Measurements from ENCODE around the gene NEU3. TPM values are rescaled to one million over a fixed set of nuclear protein-coding genes. Genes with fewer than 3 reads are reported as not detected.
A peak's percentile ranks its signal among the peaks of the same experiment; 100 is the strongest.
"Not testable (repeated sequence)": the region's sequence is repeated elsewhere in the genome, so short reads cannot be mapped to it uniquely, and the experiment has no call there.

Gene NEU3
- polyA plus RNA-seq, 3 donors from 2014 or later, result 1.5 to 4.6 (median 2.0) TPM

DNA sequence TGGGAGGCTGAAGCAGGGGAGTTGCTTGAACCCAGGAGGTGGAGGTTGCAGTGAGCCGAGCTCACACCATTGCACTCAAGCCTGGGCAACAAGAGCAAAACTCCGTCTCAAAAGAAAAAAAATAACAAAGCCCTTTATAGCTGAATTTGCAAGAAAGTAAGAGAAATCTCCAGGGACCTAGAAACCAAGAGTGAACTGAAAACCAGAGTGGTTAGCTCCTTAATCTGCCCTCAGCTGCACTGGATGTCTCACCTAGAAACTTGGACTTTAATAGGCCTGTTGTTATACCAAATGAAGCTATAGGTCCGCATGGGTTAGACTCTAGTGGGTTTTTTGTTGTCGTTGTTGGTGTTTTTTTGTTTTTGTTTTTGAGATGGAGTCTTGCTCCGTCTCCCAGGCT is 4.1 kb downstream of the NEU3 start:
- Mint-ChIP-seq H3K9me3 (no peaks in the 10 kb centered on the region), H3K36me3 (peaks cover 0 to 22% (median 0%) of the 10 kb centered on the region in 3 donors), H3K27me3 (ENCODE audit: low read depth in 3 of 3) (peaks cover 0 to 4% (median 3%) of the 10 kb centered on the region in 3 donors)

DNA sequence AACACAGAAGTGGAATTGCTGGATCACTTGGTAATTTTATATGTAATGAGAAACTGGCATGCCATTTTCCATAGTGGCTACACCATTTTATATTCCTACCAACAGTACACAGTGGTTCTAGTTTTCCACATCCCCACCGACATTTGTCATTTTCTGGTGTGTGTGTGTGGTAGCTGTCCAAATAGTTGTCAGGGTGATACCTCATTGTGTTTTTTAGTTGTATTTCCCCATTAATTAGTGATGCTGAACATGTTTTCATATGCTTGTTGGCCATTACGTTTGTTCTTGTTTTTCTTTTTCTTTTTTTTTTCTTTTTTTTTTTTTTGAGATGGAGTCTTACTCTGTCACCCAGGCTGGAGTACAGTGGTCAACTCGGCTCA is 12.2 kb downstream of the NEU3 start:
- H3K9me3 Mint-ChIP-seq, result no peaks in the 10 kb centered on the region
- H3K27me3 Mint-ChIP-seq (ENCODE audit: low read depth in 3 of 3), result peaks cover 0 to 1% (median 0%) of the 10 kb centered on the region in 3 donors
- no peak overlapping the region for H3K27ac Mint-ChIP-seq
- H3K4me1 Mint-ChIP-seq, result no peaks in the 10 kb centered on the region
- H3K36me3 Mint-ChIP-seq, result peaks cover 4 to 24% (median 19%) of the 10 kb centered on the region in 3 donors
- DNase-seq, result no peak
- no peak overlapping the region for H3K4me3 Mint-ChIP-seq

More for the DNA sequence above, 4.1 kb downstream of the NEU3 start:
- no peak for DNase-seq
- Mint-ChIP-seq H3K27ac (no peak overlapping the region), H3K4me1 (peaks cover 33% of the 10 kb centered on the region in 2 donors), H3K4me3 (no peak overlapping the region)

DNA sequence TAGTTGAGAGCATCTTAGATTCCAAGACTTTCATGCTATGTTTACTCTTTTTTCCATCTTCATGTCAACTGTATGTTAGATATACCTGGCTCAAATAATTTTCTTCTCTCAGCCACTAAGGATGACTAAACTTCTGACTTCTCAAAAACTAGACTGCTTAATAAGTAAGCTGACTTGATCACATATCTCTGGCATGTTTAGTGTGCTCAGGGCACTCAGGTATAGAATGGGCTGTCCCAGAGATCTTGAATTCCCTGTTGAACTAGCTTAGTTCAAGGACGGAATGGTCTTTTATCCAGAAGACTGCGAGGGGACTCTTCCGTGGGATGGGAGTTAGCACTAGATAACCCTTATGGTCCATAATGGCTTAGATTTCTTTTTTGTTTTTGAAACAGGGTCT is 13.0 kb downstream of the NEU3 start:
- DNase-seq, result no peak
- H3K4me3 Mint-ChIP-seq, result no peak overlapping the region
- H3K36me3 Mint-ChIP-seq, result peaks cover 4 to 24% (median 19%) of the 10 kb centered on the region in 3 donors

DNA sequence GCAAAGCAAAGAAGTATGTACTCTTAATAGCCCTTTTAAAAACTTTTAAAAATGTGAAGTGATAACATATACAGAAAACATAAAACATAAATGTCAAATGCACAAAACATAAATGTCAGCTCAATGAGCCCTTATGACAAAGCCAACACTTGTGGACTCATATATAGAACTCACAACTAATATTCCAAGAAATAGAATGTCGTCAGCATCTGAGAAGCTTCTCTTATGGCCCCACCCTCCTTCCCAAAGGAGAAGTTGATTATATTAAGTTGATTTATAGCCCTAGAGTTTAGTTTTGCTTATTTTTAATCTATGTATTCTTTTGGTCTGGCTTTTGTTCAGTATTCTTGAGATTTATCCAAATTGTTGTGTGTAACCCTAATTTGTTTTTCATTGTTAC is 13.8 kb downstream of the NEU3 start:
- Mint-ChIP-seq H3K9me3 (no peaks in the 10 kb centered on the region), H3K4me1 (no peaks in the 10 kb centered on the region), H3K36me3 (peaks cover 12 to 31% (median 26%) of the 10 kb centered on the region in 3 donors), H3K27me3 (ENCODE audit: low read depth in 3 of 3) (peaks cover 0 to 1% (median 0%) of the 10 kb centered on the region in 3 donors), H3K4me3 (no peak overlapping the region), H3K27ac (no peak overlapping the region)
- DNase-seq, result no peak

More for the DNA sequence above, 13.0 kb downstream of the NEU3 start:
- H3K27ac Mint-ChIP-seq, result no peak overlapping the region
- no peaks in the 10 kb centered on the region for H3K4me1 Mint-ChIP-seq
- peaks cover 0 to 1% (median 0%) of the 10 kb centered on the region in 3 donors for H3K27me3 Mint-ChIP-seq (ENCODE audit: low read depth in 3 of 3)
- H3K9me3 Mint-ChIP-seq, result no peaks in the 10 kb centered on the region

DNA sequence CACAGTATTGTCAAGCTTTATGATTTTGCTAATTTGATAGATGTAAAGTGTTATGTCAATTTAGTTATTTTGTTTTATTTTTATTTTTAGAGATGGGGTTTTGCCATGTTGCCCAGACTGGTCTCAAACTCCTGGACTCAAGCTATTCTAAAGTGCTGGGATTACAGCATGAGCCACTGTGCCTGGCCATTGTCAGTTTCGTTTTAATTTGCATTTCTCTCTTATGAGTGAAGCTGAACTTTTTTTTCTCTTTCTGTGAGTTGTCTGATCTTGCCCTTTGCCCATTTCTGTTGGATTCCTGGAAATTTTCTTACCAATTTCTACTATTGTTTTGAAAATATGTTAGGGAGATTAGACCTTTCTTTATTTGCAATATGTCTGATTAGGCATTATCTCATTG is 15.5 kb downstream of the NEU3 start:
- Mint-ChIP-seq H3K27me3 (ENCODE audit: low read depth in 3 of 3) (peaks cover 1 to 2% (median 2%) of the 10 kb centered on the region in 3 donors), H3K36me3 (peaks cover 12 to 31% (median 27%) of the 10 kb centered on the region in 3 donors), H3K9me3 (no peaks in the 10 kb centered on the region), H3K27ac (no peak overlapping the region), H3K4me1 (no peaks in the 10 kb centered on the region), H3K4me3 (no peak overlapping the region)
- no peak for DNase-seq

DNA sequence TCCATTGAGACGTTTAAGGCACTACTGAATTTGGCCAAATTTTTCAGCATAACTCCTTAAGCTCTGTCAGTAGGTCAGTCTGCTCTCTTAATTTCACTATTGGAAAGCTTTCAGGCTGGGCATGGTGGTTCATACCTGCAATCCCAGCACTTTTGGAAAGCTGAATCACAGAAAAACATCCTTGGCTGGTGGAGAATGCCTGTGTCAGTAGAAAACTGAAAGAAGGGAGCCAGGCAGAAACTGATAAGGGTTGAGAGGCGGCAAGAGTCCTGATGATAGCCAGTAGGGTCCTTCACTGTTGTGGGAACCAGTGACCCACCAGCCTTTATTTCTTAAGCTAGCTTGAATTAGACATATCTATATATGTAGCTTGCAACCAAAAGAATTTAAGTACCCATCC is 22.6 kb downstream of the NEU3 start:
- Mint-ChIP-seq H3K9me3 (no peaks in the 10 kb centered on the region), H3K27me3 (ENCODE audit: low read depth in 3 of 3) (peaks cover 0 to 2% (median 2%) of the 10 kb centered on the region in 3 donors), H3K36me3 (peaks cover 12 to 33% (median 16%) of the 10 kb centered on the region in 3 donors), H3K27ac (no peak overlapping the region), H3K4me3 (no peak overlapping the region), H3K4me1 (no peaks in the 10 kb centered on the region)
- no peak for DNase-seq

DNA sequence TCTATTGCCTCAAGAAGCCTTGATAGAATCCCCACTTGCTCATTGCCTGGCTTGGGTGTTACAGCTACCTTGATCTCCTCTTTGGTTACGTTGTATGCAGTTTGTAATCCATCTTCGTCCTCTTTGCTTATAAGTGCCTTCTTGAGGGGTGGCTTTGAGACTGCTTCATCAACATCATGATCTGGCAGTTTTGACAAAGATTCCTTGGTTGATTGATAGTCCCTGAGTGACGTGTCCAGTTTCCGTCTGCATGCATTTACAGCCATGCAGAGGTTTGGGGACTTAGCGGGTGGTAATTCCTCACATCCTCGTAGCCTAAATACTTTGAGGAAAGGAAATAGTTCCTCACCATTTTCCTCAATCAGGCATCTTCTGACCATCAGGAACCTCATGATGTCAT is 23.1 kb downstream of the NEU3 start:
- Mint-ChIP-seq H3K4me3 (no peak overlapping the region), H3K9me3 (no peaks in the 10 kb centered on the region), H3K36me3 (peaks cover 11 to 28% (median 16%) of the 10 kb centered on the region in 3 donors), H3K27ac (no peak overlapping the region), H3K4me1 (no peaks in the 10 kb centered on the region), H3K27me3 (ENCODE audit: low read depth in 3 of 3) (peaks cover 0 to 2% (median 2%) of the 10 kb centered on the region in 3 donors)
- no peak for DNase-seq

DNA sequence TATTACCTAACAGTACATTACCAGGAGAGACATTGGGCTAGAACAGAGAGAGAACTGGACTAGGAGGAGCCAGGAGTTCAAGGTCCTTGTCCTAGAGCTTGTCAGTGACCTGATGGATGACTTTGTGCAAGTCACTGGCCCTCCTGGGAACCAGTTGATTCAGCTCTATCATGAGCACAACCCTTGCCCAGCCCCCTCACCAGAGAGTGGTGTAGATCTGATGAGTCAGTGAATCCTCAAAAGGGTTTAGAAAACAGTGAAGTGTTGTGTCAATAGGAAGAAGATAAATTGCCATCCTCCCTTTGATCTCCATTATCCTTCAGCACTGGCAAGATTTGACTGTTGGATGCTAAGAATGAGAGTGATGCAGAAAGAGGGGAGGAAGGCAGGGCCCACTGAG is 24.3 kb downstream of the NEU3 start:
- H3K27ac Mint-ChIP-seq, result no peak overlapping the region
- no peaks in the 10 kb centered on the region for H3K4me1 Mint-ChIP-seq
- peaks cover 5 to 20% (median 6%) of the 10 kb centered on the region in 3 donors for H3K36me3 Mint-ChIP-seq
- peaks cover 0 to 2% (median 2%) of the 10 kb centered on the region in 3 donors for H3K27me3 Mint-ChIP-seq (ENCODE audit: low read depth in 3 of 3)
- no peak overlapping the region for H3K4me3 Mint-ChIP-seq
- H3K9me3 Mint-ChIP-seq, result no peaks in the 10 kb centered on the region
- no peak for DNase-seq

DNA sequence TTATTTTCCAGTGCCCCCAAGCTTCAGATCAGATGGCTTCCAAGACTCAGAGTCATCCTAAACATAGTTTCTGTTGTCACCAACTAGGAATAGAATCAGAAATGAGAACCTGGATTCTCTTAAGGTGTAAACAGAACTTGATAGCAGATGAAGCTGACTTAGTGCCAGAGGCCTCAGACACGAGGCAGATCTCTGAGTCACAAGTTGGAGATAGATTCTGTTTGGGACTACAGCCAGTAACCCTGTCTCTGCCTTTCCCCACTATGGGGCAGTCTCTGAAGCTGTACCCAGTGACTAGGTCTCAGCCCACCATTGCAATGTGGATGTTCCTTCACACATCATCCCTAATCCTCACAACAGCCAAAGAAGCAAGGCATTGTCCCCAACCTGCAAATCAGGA is 25.4 kb downstream of the NEU3 start:
- peaks cover 5 to 24% (median 8%) of the 10 kb centered on the region in 3 donors for H3K36me3 Mint-ChIP-seq

DNA sequence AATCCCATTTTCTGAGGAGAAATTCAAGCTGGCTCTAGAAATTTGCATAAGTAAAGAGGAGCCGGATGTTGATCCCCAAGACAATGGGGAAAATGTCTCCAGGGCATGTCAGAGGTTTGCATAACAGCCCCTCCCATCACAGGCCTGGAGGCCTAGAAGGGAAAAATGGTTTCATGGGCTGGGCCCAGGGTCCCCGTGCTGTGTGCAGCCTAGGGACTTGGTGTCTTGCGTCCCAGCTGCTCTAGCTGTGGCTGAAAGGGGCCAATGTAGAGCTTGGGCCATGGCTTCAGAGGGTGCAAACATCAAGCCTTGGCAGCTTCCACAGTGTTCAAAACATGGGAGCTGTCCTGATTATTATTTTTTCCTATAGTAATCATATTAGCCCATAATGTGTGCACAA is 30.5 kb downstream of the NEU3 start:
- not testable (repeated sequence) for H3K27me3 Mint-ChIP-seq (ENCODE audit: low read depth in 3 of 3); H3K36me3 Mint-ChIP-seq; H3K4me3 Mint-ChIP-seq; H3K27ac Mint-ChIP-seq; H3K4me1 Mint-ChIP-seq; H3K9me3 Mint-ChIP-seq; DNase-seq

More for the DNA sequence above, 25.4 kb downstream of the NEU3 start:
- Mint-ChIP-seq H3K27ac (no peak overlapping the region), H3K9me3 (no peaks in the 10 kb centered on the region), H3K27me3 (ENCODE audit: low read depth in 3 of 3) (no peaks in the 10 kb centered on the region), H3K4me1 (no peaks in the 10 kb centered on the region), H3K4me3 (no peak overlapping the region)
- DNase-seq, result no peak

DNA sequence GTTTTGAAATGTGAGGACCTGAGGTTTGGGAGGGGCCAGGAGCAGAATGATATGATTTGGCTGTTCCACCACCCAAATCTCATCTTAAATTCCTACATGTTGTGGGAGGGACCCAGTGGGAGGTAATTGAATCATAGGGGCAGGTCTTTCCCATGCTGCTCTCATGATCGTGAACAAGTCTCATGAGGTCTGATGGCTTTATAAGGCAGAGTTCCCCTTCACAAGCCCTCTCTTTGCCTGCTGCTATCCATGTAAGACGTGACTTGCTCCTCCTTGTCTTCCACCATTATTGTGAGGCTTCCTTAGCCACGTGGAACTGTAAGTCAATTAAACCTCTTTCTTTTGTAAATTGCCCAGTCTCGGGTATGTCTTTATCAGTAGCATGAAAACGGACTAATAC is 31.6 kb downstream of the NEU3 start:
- not testable (repeated sequence) for H3K27ac Mint-ChIP-seq; H3K27me3 Mint-ChIP-seq (ENCODE audit: low read depth in 3 of 3); H3K9me3 Mint-ChIP-seq; H3K36me3 Mint-ChIP-seq; H3K4me1 Mint-ChIP-seq; H3K4me3 Mint-ChIP-seq; DNase-seq

DNA sequence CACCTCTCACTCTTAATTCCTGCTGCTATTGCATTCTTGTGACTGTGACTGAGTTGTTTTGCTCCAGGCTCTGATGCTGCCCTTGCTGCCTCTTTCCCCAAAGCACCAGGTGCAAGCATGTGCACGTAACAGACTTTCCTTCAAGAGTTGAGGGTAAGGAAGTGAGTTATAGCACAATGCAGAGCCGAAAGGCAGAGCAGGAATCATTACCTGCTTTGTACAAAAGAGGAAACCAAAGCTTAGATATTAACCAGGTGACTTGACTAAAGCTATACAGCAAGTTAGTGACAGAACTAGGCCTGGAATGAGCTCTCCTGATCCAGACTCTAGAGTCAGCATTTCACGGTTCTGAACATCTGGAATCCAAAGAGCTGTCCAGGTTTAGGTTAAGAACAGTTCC is 33.6 kb downstream of the NEU3 start:
- Mint-ChIP-seq H3K27me3 (ENCODE audit: low read depth in 3 of 3) (peaks cover 0 to 6% (median 2%) of the 10 kb centered on the region in 3 donors), H3K36me3 (peaks cover 0 to 5% (median 4%) of the 10 kb centered on the region in 3 donors), H3K27ac (no peak overlapping the region), H3K4me3 (no peak overlapping the region), H3K9me3 (no peaks in the 10 kb centered on the region), H3K4me1 (no peaks in the 10 kb centered on the region)
- DNase-seq, result no peak

DNA sequence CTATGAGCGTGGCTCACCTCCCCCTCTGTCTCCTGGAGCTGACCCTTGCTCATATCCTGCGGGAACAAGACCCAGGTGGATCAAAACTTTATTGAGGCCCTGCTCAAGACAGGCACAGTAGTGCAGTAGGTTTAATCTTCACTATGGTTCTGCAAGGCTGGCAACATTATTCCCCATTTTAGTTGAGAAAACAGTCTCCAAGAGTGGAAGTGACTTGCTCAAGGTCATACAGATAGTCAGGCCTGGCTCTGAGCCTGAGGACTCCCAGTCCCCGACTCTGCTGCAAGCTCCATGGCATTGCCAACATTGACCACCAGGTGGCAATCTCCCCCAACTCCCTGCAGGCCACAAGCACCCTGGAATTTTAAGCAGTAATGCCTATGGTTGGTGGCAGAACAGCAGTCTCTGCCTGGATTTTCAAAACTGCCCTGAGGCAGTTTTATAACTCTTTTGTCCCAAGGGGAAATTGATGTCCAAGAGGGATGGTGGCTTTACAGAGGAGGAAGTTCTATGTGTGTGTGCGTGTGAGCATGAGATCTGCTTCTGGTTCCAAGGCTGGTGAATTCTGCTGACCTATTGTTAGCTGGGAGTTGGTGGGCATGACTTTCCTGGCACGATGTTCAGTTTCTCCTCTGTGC is 34.1 kb downstream of the NEU3 start:
- Mint-ChIP-seq H3K27me3 (ENCODE audit: low read depth in 3 of 3) (peaks cover 0 to 6% (median 3%) of the 10 kb centered on the region in 3 donors), H3K36me3 (peaks cover 0 to 5% (median 4%) of the 10 kb centered on the region in 3 donors), H3K4me1 (no peaks in the 10 kb centered on the region), H3K4me3 (no peak overlapping the region), H3K27ac (no peak overlapping the region), H3K9me3 (no peaks in the 10 kb centered on the region)
- peak; percentile 47 to 63 (median 57) for DNase-seq

DNA sequence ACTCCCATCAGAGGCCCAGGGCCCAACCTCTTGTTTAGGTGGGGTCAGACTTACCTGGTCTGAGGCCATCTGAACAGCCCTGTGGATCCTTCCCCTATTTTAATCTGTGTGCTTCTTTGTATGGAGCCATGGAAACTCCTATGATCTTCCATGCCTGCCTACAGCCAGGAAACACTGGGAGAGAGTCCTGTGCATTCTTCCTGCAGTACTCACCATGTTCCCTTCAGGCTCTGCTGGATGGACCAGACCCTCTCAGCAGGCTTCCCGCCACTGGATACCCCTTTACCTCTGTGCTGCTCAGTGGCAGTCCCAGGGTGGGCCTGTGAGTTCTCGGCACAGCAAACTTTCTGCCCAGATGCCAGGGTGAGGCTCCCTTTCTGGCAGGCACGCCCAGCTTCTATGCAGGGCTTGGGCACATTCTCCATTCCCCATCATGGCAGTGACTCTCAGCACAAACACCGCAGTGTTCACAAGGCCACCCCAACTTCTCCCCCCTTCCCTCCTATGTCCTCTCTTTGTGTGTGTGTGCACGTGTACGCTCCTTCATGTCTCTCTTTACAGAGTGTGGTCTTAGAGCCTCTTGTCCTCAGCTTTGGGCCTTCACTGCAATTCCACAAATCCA is 34.8 kb downstream of the NEU3 start:
- no peak for DNase-seq
- Mint-ChIP-seq H3K4me3 (no peak overlapping the region), H3K27me3 (ENCODE audit: low read depth in 3 of 3) (peaks cover 0 to 6% (median 3%) of the 10 kb centered on the region in 3 donors), H3K4me1 (no peaks in the 10 kb centered on the region), H3K27ac (no peak overlapping the region), H3K9me3 (no peaks in the 10 kb centered on the region), H3K36me3 (peaks cover 0 to 4% (median 4%) of the 10 kb centered on the region in 3 donors)

Data from immature natural killer cell (primary cell).